Globus pallidus (tissue), 1 donor: ENCODE data around the gene TCF25.
"Not testable (repeated sequence)": the region's sequence is repeated elsewhere in the genome, so short reads cannot be mapped to it uniquely, and the experiment has no call there.

Source experiments
- DNase-seq: peaks from one replicate; pipeline ENCODE4 v3.0.0-alpha.2; 2015; ENCODE audit warnings: low spot score

TCF25 gene

DNA sequence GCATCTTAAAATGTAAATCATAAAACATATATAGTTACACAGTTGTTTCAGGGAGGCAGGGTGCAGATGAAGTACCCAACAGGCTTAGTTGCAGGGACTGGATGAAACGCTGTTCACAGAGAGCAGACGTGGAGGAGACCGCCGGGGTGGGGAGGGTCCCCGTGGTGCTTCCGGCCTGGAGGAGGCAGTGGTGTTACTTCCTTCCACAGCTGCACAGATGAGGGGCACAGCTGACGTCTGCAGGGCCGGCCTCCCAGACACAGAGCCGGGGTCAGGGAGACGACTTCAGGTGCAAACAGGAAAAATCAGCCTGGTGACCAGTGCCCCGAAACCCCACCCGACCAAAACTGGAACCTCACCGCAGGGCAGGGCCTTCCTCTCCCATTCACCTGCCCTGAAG is 28.0 kb upstream of the TCF25 start:
- DNase-seq: no peak

- DNase-seq: no peak
Measured at GRCh38 chr16:89847051-89847939, 26.1 kb upstream of the TCF25 start.

DNA sequence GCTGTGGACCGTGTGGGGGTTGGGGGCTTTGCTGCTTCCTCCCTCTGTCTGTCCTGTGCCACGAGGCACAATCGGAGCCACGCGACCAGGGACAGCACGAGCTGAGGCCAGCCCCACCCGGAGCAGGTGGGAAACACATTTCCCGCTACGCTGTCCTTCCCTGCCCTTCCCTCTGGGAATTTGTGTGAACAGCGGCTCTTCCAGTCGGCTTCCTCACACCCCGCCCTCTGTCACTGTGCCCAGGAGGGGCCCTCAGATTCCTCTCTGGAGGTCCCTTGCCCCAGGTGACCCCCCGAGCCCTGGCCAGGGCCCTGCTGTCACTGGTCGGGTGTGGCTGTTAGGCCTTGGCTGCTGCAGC is 25.5 kb upstream of the TCF25 start:
- DNase-seq: no peak

DNA sequence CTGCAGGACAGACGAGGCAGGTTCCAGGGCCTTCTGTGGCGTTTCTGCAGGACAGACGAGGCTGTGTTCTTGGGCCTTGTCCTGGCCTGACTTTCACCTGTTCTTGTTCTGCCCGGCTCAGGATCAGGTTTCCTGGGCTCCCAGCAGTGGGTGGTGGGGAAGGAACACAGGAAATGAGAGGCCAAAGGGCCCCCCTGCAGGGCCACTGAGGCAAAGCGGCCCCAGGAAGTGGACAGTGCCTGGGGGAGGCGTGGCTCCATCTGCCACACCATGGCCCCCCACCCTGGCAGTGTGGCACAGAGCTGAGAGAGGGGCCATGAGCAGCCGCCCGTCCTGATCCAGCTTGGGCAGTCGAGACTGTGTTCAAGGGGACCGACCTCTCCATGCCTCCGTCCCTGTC is 24.4 kb upstream of the TCF25 start:
- no peak for DNase-seq

GRCh38 chr16:89853306-89853993 is 19.9 kb upstream of the TCF25 start:
- no peak for DNase-seq

GRCh38 chr16:89855301-89855945 is 18.0 kb upstream of the TCF25 start:
- DNase-seq: no peak

DNA sequence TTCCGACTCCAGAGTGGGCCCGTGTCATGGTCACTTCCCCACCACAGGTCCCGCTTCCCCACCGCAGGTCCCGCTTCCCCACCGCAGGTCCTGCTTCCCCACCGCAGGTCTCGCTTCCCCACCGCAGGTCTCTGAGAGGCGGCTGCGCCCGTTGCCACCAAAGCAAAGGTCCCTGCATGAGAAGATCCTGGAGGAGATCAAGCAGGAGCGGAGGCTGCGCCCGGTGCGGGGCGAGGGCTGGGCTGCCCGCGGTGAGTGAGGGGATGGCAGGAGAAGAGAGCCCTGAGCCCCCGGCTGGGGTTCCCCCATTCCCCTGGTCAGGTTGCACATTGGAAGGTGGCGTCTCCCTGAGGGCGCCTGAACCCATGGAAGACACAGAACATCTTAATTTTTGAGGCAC is 17.4 kb upstream of the TCF25 start:
- DNase-seq: no peak

- no peak for DNase-seq
Measured at GRCh38 chr16:89858973-89859614, 14.3 kb upstream of the TCF25 start.

DNA sequence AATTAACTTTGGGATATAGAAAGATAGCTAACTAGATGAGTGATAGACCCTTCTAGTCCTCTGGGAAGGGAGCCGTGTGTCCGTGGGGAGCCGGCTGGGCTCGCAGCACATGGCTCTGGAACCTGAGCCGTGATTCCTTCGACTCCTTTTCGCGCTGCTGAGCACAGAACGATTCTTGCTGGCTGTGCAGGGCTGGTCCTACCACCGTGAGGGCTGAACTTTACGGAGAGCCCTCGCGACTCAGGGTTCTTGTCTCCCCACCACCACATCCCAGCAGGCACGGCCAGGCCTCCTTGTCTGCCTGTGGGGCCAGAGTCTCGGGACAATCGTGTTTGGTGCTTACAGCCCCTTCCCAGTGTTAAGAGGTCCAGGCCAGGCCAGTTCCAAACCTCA is 13.8 kb upstream of the TCF25 start:
- DNase-seq: no peak

- no peak for DNase-seq
Measured at GRCh38 chr16:89860747-89861304, 12.6 kb upstream of the TCF25 start.

GRCh38 chr16:89861648-89862047 is 11.7 kb upstream of the TCF25 start:
- DNase-seq: no peak

GRCh38 chr16:89862732-89863131 is 10.7 kb upstream of the TCF25 start:
- no peak for DNase-seq

DNA sequence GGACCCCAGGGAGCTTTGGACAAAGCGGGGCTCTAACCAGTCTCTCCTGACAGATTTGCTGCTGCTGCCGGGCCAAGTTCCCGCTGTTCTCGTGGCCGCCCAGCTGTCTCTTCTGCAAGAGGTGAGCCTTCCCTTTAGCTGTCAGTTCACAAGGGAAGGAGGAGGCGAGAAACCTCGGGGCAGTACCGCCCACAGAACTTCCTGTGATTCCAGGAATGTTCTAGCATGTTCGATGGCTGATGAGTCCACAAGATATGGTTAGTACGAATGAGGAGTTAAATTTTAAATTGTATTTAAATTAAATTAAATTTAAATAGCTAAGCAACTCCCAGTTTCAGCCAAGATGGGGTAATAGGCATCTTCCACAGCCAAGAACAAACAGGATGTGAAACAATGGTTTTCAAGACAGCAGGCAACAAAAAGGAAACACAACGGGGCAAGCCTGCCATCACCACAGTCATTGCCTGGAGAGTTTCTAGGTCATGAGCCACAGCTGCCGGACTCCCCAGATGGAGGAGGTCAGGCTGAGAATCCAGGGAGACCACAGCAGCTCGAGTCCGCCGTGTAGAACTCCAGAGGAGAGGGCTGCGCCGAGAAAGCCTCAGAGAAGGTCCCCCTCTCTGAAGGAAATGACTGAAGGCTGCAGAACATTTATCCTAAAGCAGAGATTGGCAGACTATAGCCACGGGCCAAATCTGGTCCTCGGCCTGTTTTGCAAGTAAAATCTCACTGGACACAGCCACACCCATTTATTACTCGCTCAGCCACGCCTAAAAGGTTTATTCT is 9.5 kb upstream of the TCF25 start:
- peak; percentile 33 for DNase-seq

DNA sequence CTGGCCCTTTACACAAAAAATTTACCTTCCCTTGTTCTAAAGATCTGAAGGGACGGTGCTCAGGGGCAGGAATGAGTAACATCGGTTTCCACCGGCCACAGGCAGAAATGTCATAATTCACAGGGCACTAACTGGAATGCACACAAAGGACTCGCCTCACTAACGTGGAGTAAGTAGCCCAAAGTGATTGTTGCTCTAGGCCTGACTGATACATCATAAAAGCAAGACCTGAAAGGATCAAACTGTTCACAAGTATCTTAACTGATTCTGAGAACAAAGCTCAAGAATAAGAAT is 8.9 kb upstream of the TCF25 start:
- DNase-seq: no peak

GRCh38 chr16:89867918-89868317 is 5.5 kb upstream of the TCF25 start:
- no peak for DNase-seq

DNA sequence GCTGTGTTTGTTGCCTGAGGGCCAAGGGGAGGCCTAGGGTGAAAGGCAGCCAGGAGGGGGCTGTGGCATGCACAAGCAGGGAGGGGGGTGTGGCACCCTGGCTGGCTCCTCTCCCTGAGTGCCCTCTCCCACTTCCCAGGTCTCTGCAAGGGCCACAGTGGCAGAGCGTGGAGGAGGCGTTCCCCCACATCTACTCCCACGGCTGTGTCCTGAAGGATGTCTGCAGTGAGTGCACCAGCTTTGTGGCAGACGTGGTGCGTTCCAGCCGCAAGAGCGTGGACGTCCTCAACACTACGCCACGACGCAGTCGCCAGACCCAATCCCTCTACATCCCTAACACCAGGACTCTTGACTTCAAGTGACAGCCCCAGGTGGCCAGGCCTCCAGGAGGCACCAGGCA is 3.5 kb upstream of the TCF25 start:
- DNase-seq: no peak

GRCh38 chr16:89870440-89870839 is 3.0 kb upstream of the TCF25 start:
- DNase-seq: no peak

DNA sequence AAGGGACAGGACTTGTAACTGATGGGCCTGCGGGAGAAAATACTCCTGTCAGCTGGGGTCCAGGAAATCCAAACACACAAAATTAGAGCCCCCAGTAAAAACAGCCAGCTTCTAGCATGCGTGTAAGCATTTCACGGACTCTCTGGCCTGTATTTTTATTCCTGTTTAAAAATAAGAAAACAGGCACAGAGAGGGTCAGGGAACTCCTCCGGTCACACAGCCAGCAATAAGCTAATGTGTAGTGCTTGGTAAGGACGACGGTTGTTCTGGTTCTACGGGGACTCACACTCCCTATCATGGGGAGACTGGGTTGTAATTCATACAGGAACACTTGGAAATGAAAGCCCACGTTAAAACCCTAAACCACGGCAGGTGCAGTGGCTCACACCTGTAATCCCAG is 1.5 kb upstream of the TCF25 start:
- no peak for DNase-seq

DNA sequence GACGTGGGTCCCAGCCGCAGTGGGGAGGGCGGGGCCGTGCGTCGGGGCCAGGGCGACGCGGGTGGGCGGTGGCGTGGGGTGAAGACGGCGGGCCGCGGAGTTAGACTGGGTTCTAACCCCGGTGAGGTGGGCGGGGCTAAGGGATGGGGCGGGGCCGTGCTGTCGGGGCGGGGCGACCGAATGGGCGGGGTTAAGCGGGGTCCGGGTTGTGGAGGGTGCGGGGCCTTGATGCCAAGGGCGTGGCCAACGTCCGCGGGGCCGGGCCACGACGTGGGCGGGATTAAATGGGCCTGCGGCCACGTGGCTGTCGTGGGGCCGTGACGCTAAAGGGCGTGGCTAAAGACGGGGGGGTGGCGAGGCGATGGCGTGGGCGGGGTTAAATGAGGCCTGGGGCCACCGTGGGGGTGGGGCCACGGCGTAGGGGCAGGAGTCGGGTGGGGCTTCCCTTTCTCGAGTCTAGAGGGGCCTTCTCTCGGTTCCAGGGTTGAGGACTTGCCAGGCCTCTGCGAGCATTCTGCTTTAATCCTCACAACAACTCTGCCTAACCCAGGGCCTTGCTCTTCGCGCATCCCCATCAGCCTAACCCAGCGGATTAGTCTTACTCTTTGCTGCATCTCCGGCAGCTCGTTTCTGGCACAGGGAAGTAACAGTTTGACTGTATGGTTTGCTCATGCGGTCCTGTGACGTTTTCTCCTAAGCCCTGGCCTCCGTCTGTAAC is 739 bp downstream of the TCF25 start:
- peak; percentile 96 for DNase-seq

- not testable (repeated sequence) for DNase-seq
Measured at GRCh38 chr16:89879123-89879522, 5.7 kb downstream of the TCF25 start.
